Ovary (tissue), 9 donors: ENCODE measurements around the gene VILL. TPM values are rescaled to one million over a fixed set of nuclear protein-coding genes. Genes with fewer than 3 reads are reported as not detected.

Experiments used
- DNase-seq, 5 donors: peaks; one replicate each; pipeline ENCODE4 v3.0.0-alpha.2; 2019 to 2020
- H3K27ac ChIP-seq, 2 donors: fragments of 200-600 bp; one replicate each; pipeline versions ENCODE4 v1.5.1 to v1.8.0; 2019 to 2022
- H3K27me3 ChIP-seq: fragments of 200-600 bp; one replicate; pipeline ENCODE4 v1.8.0; 2022
- H3K36me3 ChIP-seq: fragments of 200-600 bp; sonication (generic); one replicate; pipeline ENCODE4 v1.5.1; 2019
- H3K4me1 ChIP-seq: one replicate; pipeline ENCODE4 v1.8.1; 2013; ENCODE audit warnings: mild to moderate bottlenecking, moderate library complexity; ENCODE audit not compliant: insufficient read depth
- H3K4me3 ChIP-seq: fragments of 200-600 bp; sonication (generic); one replicate; pipeline ENCODE4 v1.5.1; 2017
- H3K9me3 ChIP-seq, 2 donors: fragments of 200-600 bp in 1 of 2; sonication (generic) in 1 of 2; one replicate each; pipeline versions ENCODE4 v1.5.1 to v1.8.1; 2013 to 2019; ENCODE audit warnings: mild to moderate bottlenecking in 1 of 2, moderate library complexity in 1 of 2
- CTCF ChIP-seq, 3 donors: fragments of 450-650 bp in 2 of 3; fragments of 200-600 bp in 1 of 3; IDR thresholded peaks; one replicate each; pipeline versions ENCODE4 v1.5.1 to v1.8.0; 2016 to 2022; ENCODE audit warnings: antibody characterized with exemption in 3 of 3, mild to moderate bottlenecking in 1 of 3
- EP300 ChIP-seq: sonication (generic); formaldehyde crosslinking; IDR thresholded peaks from one replicate; pipeline ENCODE4 v1.6.1; 2017; ENCODE audit warnings: antibody characterized with exemption
- POLR2A ChIP-seq: fragments of 450-650 bp; IDR thresholded peaks from one replicate; pipeline ENCODE4 v1.6.1; 2017; ENCODE audit warnings: antibody characterized with exemption, mild to moderate bottlenecking, moderate library complexity
- WGBS, 3 donors: extraction: QIAGEN DNeasy Blood & Tissue Kit in 1 of 3; methylation state at CpG; one replicate each; pipeline versions ENCODE4 v1.1.5 to v1.1.7; 2013 to 2017; 5-methylcytosine and 5-hydroxymethylcytosine counted together
- intact Hi-C, 4 donors: fragments of 100-400 bp; cut with DNase I; formaldehyde crosslinking; loops; one replicate each; pipeline versions ENCODE4 v1.11.0 to v1.15.1; 2022 to 2023
- polyA plus RNA-seq, 2 donors: library from polyadenylated mRNA; stranded (reverse); fragments of 200-250 nt in 1 of 2; fragments of 350-450 nt in 1 of 2; fragmentation: Illumina TruSeq in 1 of 2; extraction: RNeasy Lipid Tissue Mini Kit (QIAGEN cat#74804) in 1 of 2; gene quantifications; one replicate each; pipeline ENCODE4 v1.2.3, GENCODE V29; 2013 to 2014
- total RNA-seq, 7 donors: library from RNA; depleted of rRNA in 2 of 7; stranded (reverse); fragments of >200 nt in 2 of 7; fragmentation: NEBNext Ultra II Directional in 3 of 7; extraction: Animal tissue kit (Norgen Biotek cat#: 25700) in 3 of 7; gene quantifications; one replicate each; pipeline versions ENCODE4 v1.1.0 to v1.2.4, GENCODE V29; 2016 to 2023
- donor health status: DM: no; HTN: no; CAD: no; lungs with moderate emphysema.
- donor health status: DM: no; HTN: no; CAD: no.
- donor health status: Bipolar disorder and iron deficiency.
- donor health status: DM: yes; HTN: yes; CAD: no.
- donor health status: DM: no; HTN: no; CAD: no.
- donor health status: DM: yes; HTN: yes; CAD: no.

Gene VILL
- total and polyA plus RNA-seq, 9 donors = 4.8 to 13.2 (median 8.8) TPM

- Histone ChIP-seq H3K4me3 (no peak overlapping the region), H3K36me3 (no peaks in the 10 kb centered on the region), H3K4me1 (peaks cover 38% of the 10 kb centered on the region), H3K9me3 (no peaks in the 10 kb centered on the region), H3K27ac (peak overlapping the region in 1 of 2 donors; percentile 51), H3K27me3 (no peaks in the 10 kb centered on the region)
- WGBS, 3 donors = 16 to 26% (median 23%) methylated on average over 2 of the region's 2 CpGs
- TF ChIP-seq POLR2A = no peak
- TF ChIP-seq EP300 = no peak
- no peak for DNase-seq
- intact Hi-C loops = no loop called here
These were observed 44.1 kb upstream of the VILL start for GRCh38 chr3:37946531-37946889.

GRCh38 chr3:37949866-37950265 is 40.7 kb upstream of the VILL start:
- Histone ChIP-seq H3K27me3 (no peaks in the 10 kb centered on the region), H3K4me3 (no peak overlapping the region), H3K27ac (no peak overlapping the region), H3K4me1 (peaks cover 24% of the 10 kb centered on the region), H3K36me3 (no peaks in the 10 kb centered on the region), H3K9me3 (no peaks in the 10 kb centered on the region)
- no peak for DNase-seq
- TF ChIP-seq EP300 (no peak), CTCF (IDR thresholded peaks at IDR 0.05) (no peak), POLR2A (no peak)
- intact Hi-C loops = no loop called here
- WGBS, 3 donors = 26 to 38% (median 26%) methylated on average over 6 of the region's 6 CpGs

- intact Hi-C loops = no loop called here
- DNase-seq = no peak
- H3K27me3 ChIP-seq = no peaks in the 10 kb centered on the region
- peaks cover 5% of the 10 kb centered on the region for H3K4me1 ChIP-seq
- no peak overlapping the region for H3K4me3 ChIP-seq
- no peak for TF ChIP-seq POLR2A
- no peak for TF ChIP-seq CTCF (IDR thresholded peaks at IDR 0.05)
- no peak for TF ChIP-seq EP300
- 96 to 99% (median 98%) methylated on average over 1 of the region's 1 CpG for WGBS, 3 donors
- no peaks in the 10 kb centered on the region for H3K9me3 ChIP-seq
- no peak overlapping the region for H3K27ac ChIP-seq
- no peaks in the 10 kb centered on the region for H3K36me3 ChIP-seq
These were observed 38.0 kb upstream of the VILL start for GRCh38 chr3:37952564-37952963.

- intact Hi-C loops = no loop called here
- Histone ChIP-seq H3K27ac (no peak overlapping the region), H3K4me1 (peaks cover 5% of the 10 kb centered on the region), H3K4me3 (no peak overlapping the region), H3K9me3 (no peaks in the 10 kb centered on the region), H3K27me3 (no peaks in the 10 kb centered on the region), H3K36me3 (no peaks in the 10 kb centered on the region)
- no peak for TF ChIP-seq CTCF (IDR thresholded peaks at IDR 0.05)
- no peak for TF ChIP-seq POLR2A
- no peak for TF ChIP-seq EP300
- 96 to 98% (median 98%) methylated on average over 2 of the region's 2 CpGs for WGBS, 3 donors
- DNase-seq = no peak
These were observed 37.4 kb upstream of the VILL start for GRCh38 chr3:37953226-37953625.

GRCh38 chr3:37953707-37954394 is 36.7 kb upstream of the VILL start:
- Histone ChIP-seq H3K36me3 (no peaks in the 10 kb centered on the region), H3K27me3 (no peaks in the 10 kb centered on the region), H3K27ac (no peak overlapping the region), H3K9me3 (no peaks in the 10 kb centered on the region), H3K4me1 (peaks cover 5% of the 10 kb centered on the region), H3K4me3 (no peak overlapping the region)
- no peak for DNase-seq
- TF ChIP-seq EP300 = no peak
- 80 to 87% (median 82%) methylated on average over 5 of the region's 5 CpGs for WGBS, 3 donors
- intact Hi-C loops = no loop called here
